Measurements from ENCODE around the gene ZNF784. TPM values are rescaled to one million over a fixed set of nuclear protein-coding genes. Genes with fewer than 3 reads are reported as not detected.

The ZNF784 gene
- total and polyA plus RNA-seq, 2 experiments from 2014 or later = 13.3 to 15.1 TPM

DNA sequence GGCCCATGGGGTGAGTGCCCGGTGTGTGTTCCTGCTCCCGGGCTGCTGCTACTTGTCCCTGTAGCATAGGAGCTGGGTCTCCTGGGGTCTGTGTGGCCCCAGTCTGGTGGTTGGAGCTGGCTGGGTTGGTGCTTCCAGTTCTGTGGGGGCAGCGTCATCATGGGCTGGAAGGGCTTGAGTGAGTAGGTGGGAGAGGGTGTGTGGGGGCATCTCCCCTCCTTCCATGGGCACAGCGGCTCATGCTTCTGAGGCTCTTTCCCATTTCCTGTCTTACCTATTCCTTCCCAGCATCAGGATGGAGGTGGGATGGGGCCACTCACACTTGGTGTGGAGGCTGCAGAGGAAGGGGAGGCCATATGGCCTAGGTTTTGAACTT, 42.6 kb upstream of the ZNF784 start:
- no peaks in the 10 kb centered on the region for H3K27me3 ChIP-seq
- H3K4me1 ChIP-seq (ENCODE audit: low read depth) = no peaks in the 10 kb centered on the region
- H3K27ac ChIP-seq = no peak overlapping the region
- H3K9me3 ChIP-seq (ENCODE audit: low read depth) = no peaks in the 10 kb centered on the region
- H3K36me3 ChIP-seq = peaks cover 54% of the 10 kb centered on the region
- TF ChIP-seq, protein P1, sequence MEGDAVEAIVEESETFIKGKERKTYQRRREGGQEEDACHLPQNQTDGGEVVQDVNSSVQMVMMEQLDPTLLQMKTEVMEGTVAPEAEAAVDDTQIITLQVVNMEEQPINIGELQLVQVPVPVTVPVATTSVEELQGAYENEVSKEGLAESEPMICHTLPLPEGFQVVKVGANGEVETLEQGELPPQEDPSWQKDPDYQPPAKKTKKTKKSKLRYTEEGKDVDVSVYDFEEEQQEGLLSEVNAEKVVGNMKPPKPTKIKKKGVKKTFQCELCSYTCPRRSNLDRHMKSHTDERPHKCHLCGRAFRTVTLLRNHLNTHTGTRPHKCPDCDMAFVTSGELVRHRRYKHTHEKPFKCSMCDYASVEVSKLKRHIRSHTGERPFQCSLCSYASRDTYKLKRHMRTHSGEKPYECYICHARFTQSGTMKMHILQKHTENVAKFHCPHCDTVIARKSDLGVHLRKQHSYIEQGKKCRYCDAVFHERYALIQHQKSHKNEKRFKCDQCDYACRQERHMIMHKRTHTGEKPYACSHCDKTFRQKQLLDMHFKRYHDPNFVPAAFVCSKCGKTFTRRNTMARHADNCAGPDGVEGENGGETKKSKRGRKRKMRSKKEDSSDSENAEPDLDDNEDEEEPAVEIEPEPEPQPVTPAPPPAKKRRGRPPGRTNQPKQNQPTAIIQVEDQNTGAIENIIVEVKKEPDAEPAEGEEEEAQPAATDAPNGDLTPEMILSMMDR (IDR thresholded peaks at IDR 0.05; ENCODE audit: low read depth, low read length) = no peak
- H3K4me3 ChIP-seq = no peak overlapping the region
- no peak for DNase-seq (ENCODE audit: low read depth in 1 of 2, low spot score in 1 of 2)

GRCh38 chr19:55666343-55667005, 42.1 kb upstream of the ZNF784 start:
- TF ChIP-seq, protein P1 (IDR thresholded peaks at IDR 0.05; ENCODE audit: low read depth, low read length) = no peak
- Histone ChIP-seq H3K4me3 (no peak overlapping the region), H3K36me3 (peaks cover 59% of the 10 kb centered on the region), H3K27ac (no peak overlapping the region), H3K4me1 (ENCODE audit: low read depth) (no peaks in the 10 kb centered on the region), H3K9me3 (ENCODE audit: low read depth) (no peaks in the 10 kb centered on the region), H3K27me3 (no peaks in the 10 kb centered on the region)
- DNase-seq (ENCODE audit: low read depth in 1 of 2, low spot score in 1 of 2) = no peak

DNA sequence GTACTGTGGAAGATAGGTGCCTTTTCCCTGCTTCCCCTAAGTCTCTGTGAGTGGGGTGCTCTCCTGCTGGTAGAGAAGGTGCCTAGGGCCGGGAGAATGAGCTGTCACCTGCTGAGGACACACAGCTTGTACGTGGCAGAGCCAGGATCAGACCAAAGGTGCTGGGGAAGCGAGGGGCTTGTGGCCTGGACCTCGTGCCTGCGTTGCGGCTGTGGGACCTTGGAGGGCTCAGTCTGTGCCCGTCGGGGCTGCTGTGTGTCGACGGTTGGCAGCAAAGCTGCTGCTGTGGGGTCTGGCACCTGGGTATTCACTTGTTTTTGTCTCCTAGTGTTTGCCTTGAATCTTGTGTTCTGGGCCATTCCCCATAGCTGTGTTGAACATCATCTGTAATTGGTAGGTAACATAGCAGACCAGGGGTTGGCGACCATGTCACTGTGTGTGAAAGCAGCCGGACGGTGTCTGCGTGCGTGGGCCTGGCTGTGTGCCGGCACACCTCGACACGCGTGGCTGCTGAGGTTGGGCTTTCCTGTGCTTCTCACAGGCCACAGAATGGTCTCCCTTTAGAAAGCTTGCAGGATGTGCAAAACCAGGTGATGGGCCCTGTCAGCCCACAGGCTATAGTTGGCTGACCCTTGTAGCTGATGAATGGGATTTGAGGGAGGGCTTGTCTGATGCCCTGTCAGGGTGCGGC, 39.6 kb upstream of the ZNF784 start:
- Histone ChIP-seq H3K36me3 (peaks cover 51% of the 10 kb centered on the region), H3K27ac (no peak overlapping the region)

DNA sequence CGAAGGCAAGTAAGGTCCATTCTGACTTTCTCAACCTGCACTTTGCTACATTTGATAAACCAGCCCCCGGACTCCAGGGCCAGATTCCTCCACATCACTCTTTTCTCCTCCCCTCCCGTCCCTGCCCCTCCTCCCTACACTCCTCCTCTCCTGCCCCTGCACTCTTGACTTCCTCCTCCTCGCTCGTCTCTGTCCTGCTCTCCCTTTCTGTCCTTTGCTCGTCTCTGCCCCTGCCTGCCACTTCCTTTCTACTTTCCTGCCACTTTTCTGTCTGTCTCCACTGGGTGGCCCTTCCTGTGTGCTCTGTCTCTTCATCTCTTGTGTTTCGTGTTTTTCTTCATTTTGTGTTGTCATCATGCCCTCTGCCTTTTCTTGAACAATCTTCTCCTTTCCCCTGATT, 37.5 kb upstream of the ZNF784 start:
- no peak overlapping the region for H3K4me3 ChIP-seq
- TF ChIP-seq, protein P1 (IDR thresholded peaks at IDR 0.05; ENCODE audit: low read depth, low read length) = no peak
- no peaks in the 10 kb centered on the region for H3K9me3 ChIP-seq (ENCODE audit: low read depth)
- peaks cover 39% of the 10 kb centered on the region for H3K36me3 ChIP-seq
- DNase-seq (ENCODE audit: low read depth in 1 of 2, low spot score in 1 of 2) = no peak
- peaks cover 3% of the 10 kb centered on the region for H3K4me1 ChIP-seq (ENCODE audit: low read depth)
- no peak overlapping the region for H3K27ac ChIP-seq
- no peaks in the 10 kb centered on the region for H3K27me3 ChIP-seq

More for the DNA sequence above, 39.6 kb upstream of the ZNF784 start:
- H3K4me1 ChIP-seq (ENCODE audit: low read depth) = no peaks in the 10 kb centered on the region
- TF ChIP-seq, protein P1 (IDR thresholded peaks at IDR 0.05; ENCODE audit: low read depth, low read length) = no peak
- no peaks in the 10 kb centered on the region for H3K9me3 ChIP-seq (ENCODE audit: low read depth)
- H3K4me3 ChIP-seq = no peak overlapping the region
- no peaks in the 10 kb centered on the region for H3K27me3 ChIP-seq
- no peak for DNase-seq (ENCODE audit: low read depth in 1 of 2, low spot score in 1 of 2)

DNA sequence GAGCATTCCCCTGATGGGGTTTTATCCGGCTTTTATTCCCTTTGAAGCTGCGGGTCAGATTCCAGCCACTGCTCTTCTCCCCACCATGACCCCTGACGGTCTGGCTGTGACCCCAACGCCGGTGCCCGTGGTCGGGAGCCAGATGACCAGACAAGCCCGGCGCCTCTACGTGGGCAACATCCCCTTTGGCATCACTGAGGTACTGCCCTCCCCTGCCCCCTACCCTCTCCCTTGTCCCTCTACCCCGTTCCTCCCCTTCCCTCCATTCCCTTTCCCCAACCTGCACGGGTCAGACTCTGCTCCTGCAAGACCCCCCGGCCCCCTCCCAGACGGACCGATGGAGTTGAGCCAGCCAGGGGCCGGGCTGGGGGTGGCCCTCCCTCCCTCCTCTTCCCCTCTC, 36.6 kb upstream of the ZNF784 start:
- H3K27me3 ChIP-seq = no peaks in the 10 kb centered on the region
- no peak overlapping the region for H3K27ac ChIP-seq
- H3K36me3 ChIP-seq = peaks cover 30% of the 10 kb centered on the region
- TF ChIP-seq, protein P1 (IDR thresholded peaks at IDR 0.05; ENCODE audit: low read depth, low read length) = no peak
- H3K9me3 ChIP-seq (ENCODE audit: low read depth) = no peaks in the 10 kb centered on the region
- peaks cover 11% of the 10 kb centered on the region for H3K4me1 ChIP-seq (ENCODE audit: low read depth)
- no peak for DNase-seq (ENCODE audit: low read depth in 1 of 2, low spot score in 1 of 2)
- H3K4me3 ChIP-seq = no peak overlapping the region
